Cardiac fibroblast (primary cell): Measurements from ENCODE around the gene DNAH9.

Source experiments
- DNase-seq, 2 donors: peaks; one replicate each; pipeline versions ENCODE4 v3.0.0 to v3.0.0-alpha.2; 2010; ENCODE audit warnings: low read depth in 2 of 2
- H3K4me3 ChIP-seq, 2 donors: replicated peaks in 1 of 2; 1 replicate in 1 of 2; 2 replicates in 1 of 2; pipeline ENCODE4 v1.5.1; 2011; ENCODE audit warnings: low read depth in 2 of 2, low read length in 2 of 2, mild to moderate bottlenecking in 2 of 2, moderate library complexity in 1 of 2
- TF ChIP-seq, protein P1 (sequence below): IDR thresholded peaks from one replicate; pipeline ENCODE4 v1.5.1; 2011; ENCODE audit warnings: low read depth, mild to moderate bottlenecking, low read length, inconsistent platforms

DNAH9 gene

DNA sequence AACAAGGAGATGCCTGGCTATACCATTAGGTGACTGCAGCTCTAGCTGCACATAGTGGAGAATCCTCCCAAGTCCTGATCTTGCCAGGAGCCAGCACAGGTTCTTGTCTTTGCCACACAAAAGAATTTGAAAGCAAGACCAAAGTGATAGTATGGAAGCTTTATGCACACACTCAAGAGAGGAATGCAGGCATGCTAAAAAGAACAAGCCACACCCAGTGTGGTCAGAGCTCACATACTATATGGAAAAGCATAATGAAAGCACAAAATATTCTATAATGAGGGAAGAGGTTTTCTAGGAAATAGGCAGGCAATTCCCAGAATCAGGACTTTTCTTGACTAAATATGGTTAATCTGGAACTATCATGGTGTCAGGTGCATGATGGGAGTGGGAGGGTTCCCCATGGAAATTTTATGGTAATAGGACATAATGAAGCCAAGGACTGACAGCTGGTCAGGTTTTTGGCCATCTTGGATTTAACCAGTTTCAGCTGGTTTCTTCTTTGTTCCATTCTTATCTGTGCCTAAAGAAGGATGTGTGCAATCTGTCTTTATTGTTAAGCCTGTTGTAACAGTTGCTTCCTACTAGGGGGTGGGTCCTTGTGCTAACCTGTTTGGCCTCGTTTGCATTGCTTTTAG, 227.4 kb downstream of the DNAH9 start:
- no peak for DNase-seq
- TF ChIP-seq, protein P1, sequence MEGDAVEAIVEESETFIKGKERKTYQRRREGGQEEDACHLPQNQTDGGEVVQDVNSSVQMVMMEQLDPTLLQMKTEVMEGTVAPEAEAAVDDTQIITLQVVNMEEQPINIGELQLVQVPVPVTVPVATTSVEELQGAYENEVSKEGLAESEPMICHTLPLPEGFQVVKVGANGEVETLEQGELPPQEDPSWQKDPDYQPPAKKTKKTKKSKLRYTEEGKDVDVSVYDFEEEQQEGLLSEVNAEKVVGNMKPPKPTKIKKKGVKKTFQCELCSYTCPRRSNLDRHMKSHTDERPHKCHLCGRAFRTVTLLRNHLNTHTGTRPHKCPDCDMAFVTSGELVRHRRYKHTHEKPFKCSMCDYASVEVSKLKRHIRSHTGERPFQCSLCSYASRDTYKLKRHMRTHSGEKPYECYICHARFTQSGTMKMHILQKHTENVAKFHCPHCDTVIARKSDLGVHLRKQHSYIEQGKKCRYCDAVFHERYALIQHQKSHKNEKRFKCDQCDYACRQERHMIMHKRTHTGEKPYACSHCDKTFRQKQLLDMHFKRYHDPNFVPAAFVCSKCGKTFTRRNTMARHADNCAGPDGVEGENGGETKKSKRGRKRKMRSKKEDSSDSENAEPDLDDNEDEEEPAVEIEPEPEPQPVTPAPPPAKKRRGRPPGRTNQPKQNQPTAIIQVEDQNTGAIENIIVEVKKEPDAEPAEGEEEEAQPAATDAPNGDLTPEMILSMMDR: no peak

DNA sequence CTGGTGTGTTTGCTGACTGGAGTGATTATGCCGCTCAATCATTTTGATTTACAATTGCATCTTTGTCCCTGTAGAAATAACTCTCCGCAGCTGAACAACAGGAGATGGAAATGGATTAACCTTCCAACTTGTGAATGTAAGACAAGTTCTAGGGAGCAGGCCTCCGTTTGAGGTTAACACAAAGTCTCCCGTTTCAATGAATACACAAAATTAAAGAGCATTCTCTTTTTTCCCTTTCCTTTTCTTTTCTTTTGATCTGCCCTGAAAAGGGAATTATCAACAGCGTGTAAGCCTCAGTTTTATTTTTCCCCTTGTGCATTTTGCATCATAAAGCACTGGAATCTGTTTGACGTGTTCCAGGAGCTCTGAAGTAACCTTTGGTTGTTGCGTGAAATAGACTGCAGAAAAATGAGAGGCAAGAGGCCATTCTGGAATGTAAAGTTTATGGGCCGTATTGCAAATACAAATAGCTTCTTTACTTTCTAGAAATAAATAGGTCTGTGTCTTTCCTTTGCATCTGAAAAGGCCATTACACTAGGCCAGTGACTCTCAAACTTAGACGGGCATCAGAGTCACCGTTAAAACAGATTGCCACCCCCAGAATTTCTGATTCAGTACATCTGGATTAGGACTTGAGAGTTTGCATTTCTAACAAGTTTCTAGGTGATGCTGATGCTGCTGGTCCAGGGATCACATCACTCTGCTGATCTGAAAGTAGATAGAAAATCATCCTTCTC, 234.3 kb downstream of the DNAH9 start:
- DNase-seq: no peak
- TF ChIP-seq, protein P1: no peak

More for the DNA sequence above, 227.4 kb downstream of the DNAH9 start:
- no peak overlapping the region for H3K4me3 ChIP-seq

DNA sequence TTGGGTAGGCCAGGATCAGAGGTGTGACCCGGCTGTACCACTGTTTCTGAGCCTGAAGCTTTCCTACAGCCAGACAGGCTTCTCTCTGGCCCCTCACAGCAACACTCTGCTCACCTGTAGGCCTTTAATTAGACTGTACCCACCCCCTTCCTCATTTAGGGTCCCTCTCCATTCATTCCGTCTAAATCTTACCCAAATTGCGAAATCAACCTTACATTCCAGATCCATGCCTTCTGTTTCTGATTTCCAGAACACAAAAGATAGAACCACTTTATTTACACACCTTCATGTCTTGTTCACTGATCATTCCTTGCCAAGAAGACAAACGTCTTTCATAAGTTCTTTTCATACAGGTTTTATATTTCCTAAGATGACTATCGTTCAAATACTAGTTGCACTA, 238.2 kb downstream of the DNAH9 start:
- TF ChIP-seq, protein P1: no peak
- no peak for DNase-seq
- H3K4me3 ChIP-seq: no peak overlapping the region

More for the DNA sequence above, 234.3 kb downstream of the DNAH9 start:
- H3K4me3 ChIP-seq: no peak overlapping the region

DNA sequence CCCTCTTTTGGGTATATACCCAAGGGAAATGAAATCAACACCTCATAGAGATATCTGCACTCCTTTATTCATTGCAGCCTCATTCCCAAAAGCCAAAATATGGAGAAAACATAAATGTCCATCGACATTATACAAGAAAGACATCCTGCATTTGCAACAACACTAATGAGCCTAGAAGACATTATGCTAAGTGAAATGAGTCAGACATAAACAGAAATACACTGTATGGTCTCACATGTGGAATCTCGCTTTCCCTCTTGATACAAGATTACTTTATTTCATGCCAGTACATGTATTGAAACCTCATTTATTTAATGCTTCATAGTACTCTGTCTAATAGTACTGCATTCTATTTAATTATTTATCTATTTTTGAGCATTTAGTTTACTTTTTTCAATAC, 241.8 kb downstream of the DNAH9 start:
- TF ChIP-seq, protein P1: no peak
- H3K4me3 ChIP-seq: no peak overlapping the region
- DNase-seq: no peak

DNA sequence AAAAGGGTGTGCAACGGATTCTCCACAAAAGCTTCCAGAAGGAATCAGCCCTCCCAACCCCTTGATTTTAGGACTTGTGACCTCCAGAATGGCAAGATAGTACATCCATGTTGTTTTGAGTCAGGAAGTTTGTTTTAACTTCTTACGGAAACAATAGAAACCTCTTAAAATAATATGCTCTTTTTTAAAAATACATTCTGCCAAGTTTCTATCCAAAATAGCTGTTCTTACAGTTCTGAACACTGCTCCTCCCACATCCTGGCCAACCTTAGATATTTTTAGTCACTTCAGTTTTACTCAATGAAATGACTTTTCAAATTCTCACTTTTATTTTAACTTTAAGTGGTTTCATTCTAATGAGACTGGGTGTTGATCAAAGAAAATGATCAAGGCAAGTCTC, 242.6 kb downstream of the DNAH9 start:
- no peak overlapping the region for H3K4me3 ChIP-seq
- TF ChIP-seq, protein P1: no peak
- no peak for DNase-seq

DNA sequence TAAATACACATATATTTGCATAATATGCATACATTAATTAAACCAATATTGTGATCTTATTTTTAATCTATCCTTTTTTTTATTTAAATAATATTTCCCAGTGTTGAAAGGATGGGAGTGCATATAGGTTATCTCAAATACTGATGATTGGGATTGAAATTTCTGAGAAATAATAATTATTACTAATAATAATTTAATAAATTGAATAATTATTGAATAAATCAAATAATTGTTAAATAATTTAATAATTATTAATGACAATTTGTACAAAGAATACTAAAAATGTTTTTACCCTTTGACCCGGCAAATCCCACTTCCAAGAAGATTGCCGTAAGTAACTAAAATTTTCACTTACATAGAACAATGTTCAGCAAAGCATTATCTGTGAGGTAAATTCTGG, 250.1 kb downstream of the DNAH9 start:
- DNase-seq: no peak
- TF ChIP-seq, protein P1: no peak

More for the DNA sequence above, 250.1 kb downstream of the DNAH9 start:
- H3K4me3 ChIP-seq: no peak overlapping the region
